Measurements from ENCODE around the gene KRT31. TPM values are rescaled to one million over a fixed set of nuclear protein-coding genes. Genes with fewer than 3 reads are reported as not detected.
A peak's percentile ranks its signal among the peaks of the same experiment; 100 is the strongest.

The KRT31 gene
- total RNA-seq, 2 experiments from 2014 or later, result not detected

GRCh38 chr17:41406205-41406604 lies 8.8 kb upstream of the KRT31 start:
- no peak for DNase-seq
- intact Hi-C loops (cut with micrococcal nuclease), result no loop called here
- POLR2A ChIA-PET, result no interaction called here
- Mint-ChIP-seq H3K4me3 (no peak overlapping the region), H3K27me3 (no peaks in the 10 kb centered on the region), H3K4me1 (ENCODE audit: low read depth) (peaks cover 40% of the 10 kb centered on the region), H3K9me3 (no peaks in the 10 kb centered on the region), H3K36me3 (ENCODE audit: low read depth) (no peaks in the 10 kb centered on the region), H3K27ac (no peak overlapping the region)
- ATAC-seq, result no peak
- CTCF ChIA-PET, result interaction anchor here (3.6 kb wide), 1 partner anchor 143 kb away, joined by 18 read pairs; no protein-coding TSS in a partner anchor
- TF ChIP-seq CTCF (IDR thresholded peaks at IDR 0.05), result no peak

- Mint-ChIP-seq H3K4me3 (no peak overlapping the region), H3K4me1 (ENCODE audit: low read depth) (peaks cover 37% of the 10 kb centered on the region), H3K9me3 (no peaks in the 10 kb centered on the region), H3K27me3 (no peaks in the 10 kb centered on the region), H3K36me3 (ENCODE audit: low read depth) (no peaks in the 10 kb centered on the region), H3K27ac (peak overlapping the region; percentile 70)
- POLR2A ChIA-PET, result interaction anchor here (0.6 to 1.2 kb wide), 3 partner anchors 23 to 586 kb away, joined by 3 to 4 read pairs (median 3); partner anchors contain the start of gene KRT34
- intact Hi-C loops (cut with micrococcal nuclease), result no loop called here
- ATAC-seq, result peak; percentile 90
- TF ChIP-seq CTCF (IDR thresholded peaks at IDR 0.05), result no peak
- CTCF ChIA-PET, result interaction anchor here (1.2 to 3.6 kb wide), 9 partner anchors 10 to 262 kb away, joined by 3 to 19 read pairs (median 5); no protein-coding TSS in a partner anchor
- peak; percentile 89 for DNase-seq
These were observed 6.7 kb upstream of the KRT31 start for GRCh38 chr17:41404024-41404671.

GRCh38 chr17:41403404-41404023 lies 6.1 kb upstream of the KRT31 start:
- ATAC-seq, result peak; percentile 15
- ChIA-PET CTCF (interaction anchor here (1.2 to 3.6 kb wide), 7 partner anchors 10 to 262 kb away, joined by 3 to 19 read pairs (median 5); no protein-coding TSS in a partner anchor), POLR2A (interaction anchor here (0.8 to 1.2 kb wide), 2 partner anchors 65 to 81 kb away, joined by 3 read pairs; no protein-coding TSS in a partner anchor)
- TF ChIP-seq CTCF (IDR thresholded peaks at IDR 0.05), result no peak
- intact Hi-C loops (cut with micrococcal nuclease), result no loop called here
- Mint-ChIP-seq H3K4me3 (no peak overlapping the region), H3K9me3 (no peaks in the 10 kb centered on the region), H3K27me3 (no peaks in the 10 kb centered on the region), H3K27ac (peak overlapping the region; percentile 67), H3K36me3 (ENCODE audit: low read depth) (no peaks in the 10 kb centered on the region), H3K4me1 (ENCODE audit: low read depth) (peaks cover 31% of the 10 kb centered on the region)
- DNase-seq, result no peak

GRCh38 chr17:41402161-41402560 lies 4.8 kb upstream of the KRT31 start:
- TF ChIP-seq CTCF (IDR thresholded peaks at IDR 0.05), result no peak
- H3K36me3 Mint-ChIP-seq (ENCODE audit: low read depth), result no peaks in the 10 kb centered on the region
- H3K27ac Mint-ChIP-seq, result peak overlapping the region; percentile 67
- no peaks in the 10 kb centered on the region for H3K27me3 Mint-ChIP-seq
- POLR2A ChIA-PET, result no interaction called here
- H3K4me3 Mint-ChIP-seq, result no peak overlapping the region
- no peak for DNase-seq
- peaks cover 31% of the 10 kb centered on the region for H3K4me1 Mint-ChIP-seq (ENCODE audit: low read depth)
- intact Hi-C loops (cut with micrococcal nuclease), result no loop called here
- CTCF ChIA-PET, result interaction anchor here (3.3 kb wide), 1 partner anchor 16 kb away, joined by 19 read pairs; no protein-coding TSS in a partner anchor
- ATAC-seq, result no peak
- no peaks in the 10 kb centered on the region for H3K9me3 Mint-ChIP-seq

- intact Hi-C loops (cut with micrococcal nuclease), result no loop called here
- ChIA-PET CTCF (interaction anchor here (0.9 kb wide), 1 partner anchor 267 kb away, joined by 3 read pairs; no protein-coding TSS in a partner anchor), POLR2A (no interaction called here)
- H3K27me3 Mint-ChIP-seq, result peaks cover 5% of the 10 kb centered on the region
- no peak for ATAC-seq
- no peak overlapping the region for H3K27ac Mint-ChIP-seq
- H3K4me1 Mint-ChIP-seq (ENCODE audit: low read depth), result no peaks in the 10 kb centered on the region
- H3K9me3 Mint-ChIP-seq, result no peaks in the 10 kb centered on the region
- no peak for TF ChIP-seq CTCF (IDR thresholded peaks at IDR 0.05)
- no peak overlapping the region for H3K4me3 Mint-ChIP-seq
- DNase-seq, result no peak
- no peaks in the 10 kb centered on the region for H3K36me3 Mint-ChIP-seq (ENCODE audit: low read depth)
These were observed 1.1 kb downstream of the KRT31 start for GRCh38 chr17:41396340-41396739.

All from activated CD8-positive, alpha-beta T cell treated with anti-CD3 and anti-CD28 coated beads for 36 hours (primary cell).